LHCN-M2 (cell line): Measurements from ENCODE around the gene SLC4A11. TPM values are rescaled to one million over a fixed set of nuclear protein-coding genes. Genes with fewer than 3 reads are reported as not detected.

ENCODE experiments used
- DNase-seq: peaks from one replicate; pipeline ENCODE4 v3.0.0-alpha.2; 2012; ENCODE audit warnings: low read depth
- total RNA-seq: library from RNA; depleted of rRNA; stranded (reverse); fragments of >200 nt; gene quantifications from 2 replicates; pipeline ENCODE4 v1.2.3, GENCODE V29; 2014

SLC4A11 gene
- total RNA-seq, 1 experiment from 2014 or later: 3.7 TPM

DNA sequence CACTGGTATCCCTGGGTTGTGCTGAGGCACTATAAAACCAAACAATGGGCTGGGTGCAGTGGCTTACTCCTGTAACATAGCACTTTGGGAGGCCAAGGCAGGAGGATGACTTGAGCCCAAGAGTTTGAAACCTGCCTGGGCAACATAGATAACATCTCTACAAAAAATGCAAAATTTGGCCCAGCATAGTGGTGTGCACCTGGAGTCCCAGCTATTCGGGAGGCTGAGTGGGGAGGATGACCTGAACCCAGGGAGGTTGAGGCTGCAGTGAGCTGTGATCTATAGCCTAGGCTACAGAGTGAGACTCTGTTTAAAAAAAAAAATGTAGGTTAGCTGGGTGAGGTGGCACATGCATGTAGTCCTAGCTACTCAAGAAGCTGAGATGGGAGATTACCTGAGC, 7.7 kb upstream of the SLC4A11 start:
- DNase-seq: no peak

- DNase-seq: no peak
Measured at GRCh38 chr20:3245711-3246110, 6.7 kb upstream of the SLC4A11 start.

DNA sequence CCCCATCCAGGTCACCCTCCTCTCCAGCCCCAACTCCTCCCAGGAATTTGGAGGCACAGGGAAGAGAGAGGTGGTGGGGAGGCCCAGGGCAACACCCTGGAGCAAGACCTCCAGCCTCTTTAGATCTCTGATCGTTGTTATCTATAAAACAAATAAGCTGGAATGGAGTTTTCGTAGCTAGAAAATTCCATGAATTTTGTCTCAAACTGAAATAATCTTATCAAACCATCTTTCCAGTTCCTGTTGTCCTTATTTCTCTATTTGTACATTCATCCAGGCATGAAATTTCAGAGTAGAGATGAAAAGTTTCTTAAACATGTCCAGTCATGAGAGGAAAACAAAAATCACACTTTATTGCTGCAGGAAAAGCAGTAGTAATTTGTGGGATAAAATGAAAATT, 6.2 kb upstream of the SLC4A11 start:
- DNase-seq: no peak

GRCh38 chr20:3244613-3245012, 5.6 kb upstream of the SLC4A11 start:
- no peak for DNase-seq

- no peak for DNase-seq
Measured at GRCh38 chr20:3243718-3244358, 4.8 kb upstream of the SLC4A11 start.

DNA sequence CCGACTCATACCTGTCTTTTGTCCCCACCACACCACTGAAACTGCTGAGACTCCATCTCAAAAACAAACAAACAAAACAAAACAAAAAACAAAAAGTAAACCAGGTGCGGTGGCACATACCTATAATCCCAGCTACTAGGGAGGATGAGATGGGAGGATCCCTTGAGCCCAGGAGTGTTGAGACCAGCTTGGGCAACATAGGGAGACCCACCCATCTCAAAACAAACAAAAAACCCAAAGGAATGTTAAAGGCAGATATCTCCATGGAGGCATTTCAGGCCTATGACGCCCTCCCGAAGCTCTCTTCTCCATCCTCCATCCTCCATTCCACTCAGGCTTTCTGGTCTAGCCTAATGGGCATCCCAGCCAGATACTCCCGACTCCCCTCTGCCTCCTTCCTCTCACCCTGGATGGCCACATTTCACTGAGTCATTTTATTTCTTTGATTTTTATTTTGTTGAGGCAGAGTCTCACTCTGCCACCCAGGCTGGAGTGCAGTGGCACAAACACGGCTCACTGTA, 3.2 kb upstream of the SLC4A11 start:
- no peak for DNase-seq

- DNase-seq: no peak
Measured at GRCh38 chr20:3240776-3241363, 1.9 kb upstream of the SLC4A11 start.

GRCh38 chr20:3239867-3240775, 1.1 kb upstream of the SLC4A11 start:
- no peak for DNase-seq

- peak; percentile 60 for DNase-seq
Measured at GRCh38 chr20:3238616-3239025, 369 bp downstream of the SLC4A11 start.

- no peak for DNase-seq
Measured at GRCh38 chr20:3237958-3238615, 903 bp downstream of the SLC4A11 start.

DNA sequence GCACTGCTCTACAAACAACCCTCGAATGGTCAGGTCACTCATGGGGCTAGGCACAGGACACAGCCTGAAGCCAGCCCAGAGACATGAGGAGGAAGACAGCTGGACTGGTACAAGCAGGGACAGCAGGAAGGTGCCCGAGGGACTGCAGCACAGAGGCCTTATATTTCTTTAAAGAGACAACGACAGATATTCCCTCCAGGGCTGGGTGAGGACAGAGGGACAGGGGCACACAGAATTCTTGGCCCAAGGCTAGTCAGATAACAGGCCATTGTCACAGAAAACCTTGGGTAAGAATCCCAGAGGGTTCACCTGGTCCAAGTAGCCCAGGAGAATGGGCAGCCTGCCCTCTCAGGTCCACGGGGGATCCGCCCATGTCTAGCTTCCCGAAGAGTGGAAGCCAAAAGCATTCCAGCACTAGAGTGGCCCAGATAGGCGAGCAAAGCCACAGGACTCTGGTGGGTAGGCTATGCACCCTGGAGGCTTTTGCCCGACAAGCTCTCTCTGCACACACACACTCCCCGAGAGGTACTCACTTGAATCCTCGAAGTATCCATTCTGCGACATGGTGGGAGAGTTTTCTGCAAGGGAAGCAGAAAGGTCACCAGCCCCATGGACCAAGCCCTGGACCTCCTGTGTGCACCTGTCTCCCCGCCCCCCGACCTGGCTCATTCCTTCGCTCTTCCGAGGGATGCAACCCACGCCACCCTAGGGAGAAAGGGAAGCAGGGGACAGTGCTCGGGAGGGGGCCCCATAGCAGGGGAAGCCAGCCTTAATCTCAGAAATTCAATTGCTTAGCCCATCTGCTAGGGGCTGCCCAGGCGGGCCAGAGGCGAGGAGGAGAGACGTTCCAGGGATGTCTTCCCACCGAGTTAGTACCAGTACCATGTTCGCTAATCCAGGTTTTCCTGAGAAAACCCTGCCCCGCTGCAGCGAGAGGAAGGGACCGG, 1.7 kb downstream of the SLC4A11 start:
- DNase-seq: no peak

DNA sequence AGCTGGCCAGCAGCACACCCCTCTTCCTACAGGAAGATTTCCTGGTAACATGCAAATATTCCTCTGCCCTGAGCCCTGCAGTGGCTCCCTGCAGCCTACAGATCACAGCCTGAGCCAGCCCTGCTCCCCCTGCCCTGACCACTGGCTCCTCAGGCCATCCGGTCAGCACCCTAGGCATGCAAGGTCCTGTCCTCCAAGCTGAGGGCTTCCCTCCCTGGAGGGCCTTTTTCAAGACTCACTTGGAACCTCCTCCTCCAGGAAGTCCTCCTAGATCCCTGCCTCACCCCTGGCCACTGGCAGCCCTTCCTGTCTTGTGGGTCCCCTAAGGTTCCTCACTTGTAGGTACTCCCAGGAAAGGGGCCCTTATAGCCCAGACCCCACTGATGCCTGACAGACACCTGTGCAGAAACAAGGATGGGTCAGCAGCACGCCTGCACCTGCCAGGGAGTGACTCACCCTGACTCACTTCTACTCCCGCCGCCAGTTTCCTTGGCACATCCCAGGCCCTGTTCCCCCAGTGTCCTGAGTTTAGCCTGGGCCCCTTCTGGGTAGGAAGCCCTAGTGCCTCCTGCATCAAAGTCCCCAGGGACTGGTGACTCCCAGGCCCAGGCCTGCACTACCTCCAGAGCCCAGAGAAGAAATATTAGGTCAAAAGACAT, 3.2 kb downstream of the SLC4A11 start:
- peak; percentile 76 for DNase-seq

GRCh38 chr20:3233991-3234498, 4.9 kb downstream of the SLC4A11 start:
- DNase-seq: no peak

- DNase-seq: no peak
Measured at GRCh38 chr20:3233131-3233990, 5.6 kb downstream of the SLC4A11 start.

DNA sequence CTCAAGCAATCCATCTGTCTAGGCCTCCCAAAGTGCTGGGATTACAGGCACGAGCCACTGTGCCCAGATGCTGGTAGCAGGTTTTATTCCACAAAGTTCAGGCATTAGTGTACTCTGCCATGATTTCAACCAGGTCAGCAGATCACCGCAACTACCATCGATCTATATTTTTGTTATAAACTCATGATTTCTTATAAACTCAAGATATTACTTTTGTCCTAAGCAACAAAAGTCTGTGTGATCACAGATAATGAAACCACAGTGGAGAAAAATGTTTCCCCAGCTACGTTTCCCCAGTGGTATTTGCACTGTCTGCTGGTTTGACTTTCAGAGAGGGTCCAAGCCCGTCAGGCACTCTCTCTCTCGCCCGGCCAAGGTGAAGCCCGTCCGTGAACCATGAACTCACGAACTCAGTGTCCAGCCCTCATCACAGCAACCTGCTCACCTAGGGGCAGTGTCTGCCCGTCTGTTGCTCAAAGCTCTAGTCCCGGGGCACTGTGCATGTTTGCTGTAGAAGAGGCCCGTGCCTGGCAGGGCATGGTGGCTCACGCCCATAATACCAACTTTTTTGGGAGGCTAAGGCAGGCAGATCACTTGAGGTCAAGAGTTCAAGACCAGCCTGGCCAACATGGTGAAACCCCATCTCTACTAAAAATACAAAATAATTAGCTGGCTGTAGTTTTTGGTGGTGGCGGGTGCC, 7.0 kb downstream of the SLC4A11 start:
- DNase-seq: no peak

DNA sequence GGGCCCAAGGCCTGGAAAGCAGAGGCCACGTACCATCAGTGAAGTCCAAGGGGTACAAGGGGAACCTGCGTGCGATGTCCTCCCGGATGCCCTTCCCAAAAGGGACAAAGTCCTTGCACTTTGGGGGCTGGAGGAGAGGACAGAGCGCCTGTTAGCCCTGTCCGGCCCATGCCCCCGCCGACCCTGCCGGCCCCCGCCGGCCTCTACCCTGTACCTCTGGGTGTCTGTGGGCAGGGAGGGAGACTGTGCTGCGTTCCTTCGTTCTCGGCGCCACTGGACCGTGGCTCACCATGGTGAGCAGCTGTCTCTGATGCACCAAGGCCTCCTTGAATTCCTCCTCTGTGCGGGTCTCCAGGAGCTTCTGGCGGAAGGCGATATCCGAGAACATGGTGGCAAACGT, 7.9 kb downstream of the SLC4A11 start:
- DNase-seq: no peak

DNA sequence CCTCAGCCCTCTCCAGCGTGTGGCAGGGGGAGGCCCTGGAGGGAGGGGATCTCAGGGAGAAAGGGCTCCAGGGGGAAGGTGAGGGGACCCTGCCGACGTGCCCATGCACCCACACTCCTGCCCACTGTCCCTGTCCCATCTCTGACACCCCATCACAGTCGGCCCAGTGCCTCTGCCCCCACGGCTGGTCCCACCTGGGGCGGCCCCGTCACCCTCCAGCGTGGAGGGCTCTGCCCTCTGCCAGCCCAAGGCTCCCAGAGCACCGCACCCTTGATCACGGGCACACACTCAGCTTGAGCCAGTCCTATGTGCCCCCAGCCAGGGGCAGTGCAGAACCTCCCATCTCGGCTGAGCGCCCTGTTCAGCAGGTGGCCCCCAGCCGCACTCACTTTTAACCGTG, 9.2 kb downstream of the SLC4A11 start:
- DNase-seq: no peak

DNA sequence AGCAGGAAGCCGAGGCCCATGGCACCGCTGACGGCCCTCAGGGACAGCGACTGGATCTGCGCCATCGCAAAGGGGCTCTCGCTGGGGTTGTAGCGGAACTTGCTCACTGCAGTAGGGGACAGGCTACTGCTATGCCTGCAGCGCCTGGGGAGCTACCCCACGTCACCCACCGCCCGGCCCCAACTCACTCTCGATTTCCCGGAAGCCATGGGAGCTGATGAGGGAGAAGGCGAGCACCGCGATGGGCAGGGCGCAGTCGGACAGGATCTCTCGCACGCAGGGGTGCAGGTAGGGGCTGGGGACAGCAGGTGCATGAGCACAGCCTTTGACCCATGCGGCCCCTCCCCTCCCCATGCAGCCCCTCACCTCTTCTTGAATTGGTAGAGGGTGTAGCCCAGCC, 9.8 kb downstream of the SLC4A11 start:
- no peak for DNase-seq

GRCh38 chr20:3228750-3229032, 10.3 kb downstream of the SLC4A11 start:
- no peak for DNase-seq
